ENCODE measurements around the gene BCAN.
"Not testable (repeated sequence)": the region's sequence is repeated elsewhere in the genome, so short reads cannot be mapped to it uniquely, and the experiment has no call there.

The BCAN gene, protein sequence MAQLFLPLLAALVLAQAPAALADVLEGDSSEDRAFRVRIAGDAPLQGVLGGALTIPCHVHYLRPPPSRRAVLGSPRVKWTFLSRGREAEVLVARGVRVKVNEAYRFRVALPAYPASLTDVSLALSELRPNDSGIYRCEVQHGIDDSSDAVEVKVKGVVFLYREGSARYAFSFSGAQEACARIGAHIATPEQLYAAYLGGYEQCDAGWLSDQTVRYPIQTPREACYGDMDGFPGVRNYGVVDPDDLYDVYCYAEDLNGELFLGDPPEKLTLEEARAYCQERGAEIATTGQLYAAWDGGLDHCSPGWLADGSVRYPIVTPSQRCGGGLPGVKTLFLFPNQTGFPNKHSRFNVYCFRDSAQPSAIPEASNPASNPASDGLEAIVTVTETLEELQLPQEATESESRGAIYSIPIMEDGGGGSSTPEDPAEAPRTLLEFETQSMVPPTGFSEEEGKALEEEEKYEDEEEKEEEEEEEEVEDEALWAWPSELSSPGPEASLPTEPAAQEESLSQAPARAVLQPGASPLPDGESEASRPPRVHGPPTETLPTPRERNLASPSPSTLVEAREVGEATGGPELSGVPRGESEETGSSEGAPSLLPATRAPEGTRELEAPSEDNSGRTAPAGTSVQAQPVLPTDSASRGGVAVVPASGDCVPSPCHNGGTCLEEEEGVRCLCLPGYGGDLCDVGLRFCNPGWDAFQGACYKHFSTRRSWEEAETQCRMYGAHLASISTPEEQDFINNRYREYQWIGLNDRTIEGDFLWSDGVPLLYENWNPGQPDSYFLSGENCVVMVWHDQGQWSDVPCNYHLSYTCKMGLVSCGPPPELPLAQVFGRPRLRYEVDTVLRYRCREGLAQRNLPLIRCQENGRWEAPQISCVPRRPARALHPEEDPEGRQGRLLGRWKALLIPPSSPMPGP

DNA sequence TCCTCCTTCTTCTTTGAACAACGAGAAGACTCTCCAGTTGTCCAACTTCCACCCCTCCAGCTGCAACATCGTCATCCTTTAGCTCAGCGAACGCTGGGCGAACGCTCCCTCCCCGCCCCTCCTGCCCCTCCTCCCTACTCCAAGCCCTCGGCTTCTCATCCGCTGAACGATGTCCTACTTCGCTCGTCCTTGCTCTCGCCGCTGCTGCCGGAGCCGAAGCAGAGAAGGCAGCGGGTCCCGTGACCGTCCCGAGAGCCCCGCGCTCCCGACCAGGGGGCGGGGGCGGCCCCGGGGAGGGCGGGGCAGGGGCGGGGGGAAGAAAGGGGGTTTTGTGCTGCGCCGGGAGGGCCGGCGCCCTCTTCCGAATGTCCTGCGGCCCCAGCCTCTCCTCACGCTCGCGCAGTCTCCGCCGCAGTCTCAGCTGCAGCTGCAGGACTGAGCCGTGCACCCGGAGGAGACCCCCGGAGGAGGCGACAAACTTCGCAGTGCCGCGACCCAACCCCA is at the start of gene BCAN:
TSS of gene BCAN (plus strand) at position 357 of the 504 bp plus-strand sequence. CDS start 3,938 bp downstream, outside the sequence.
- DNase-seq, result peak; percentile 46

DNA sequence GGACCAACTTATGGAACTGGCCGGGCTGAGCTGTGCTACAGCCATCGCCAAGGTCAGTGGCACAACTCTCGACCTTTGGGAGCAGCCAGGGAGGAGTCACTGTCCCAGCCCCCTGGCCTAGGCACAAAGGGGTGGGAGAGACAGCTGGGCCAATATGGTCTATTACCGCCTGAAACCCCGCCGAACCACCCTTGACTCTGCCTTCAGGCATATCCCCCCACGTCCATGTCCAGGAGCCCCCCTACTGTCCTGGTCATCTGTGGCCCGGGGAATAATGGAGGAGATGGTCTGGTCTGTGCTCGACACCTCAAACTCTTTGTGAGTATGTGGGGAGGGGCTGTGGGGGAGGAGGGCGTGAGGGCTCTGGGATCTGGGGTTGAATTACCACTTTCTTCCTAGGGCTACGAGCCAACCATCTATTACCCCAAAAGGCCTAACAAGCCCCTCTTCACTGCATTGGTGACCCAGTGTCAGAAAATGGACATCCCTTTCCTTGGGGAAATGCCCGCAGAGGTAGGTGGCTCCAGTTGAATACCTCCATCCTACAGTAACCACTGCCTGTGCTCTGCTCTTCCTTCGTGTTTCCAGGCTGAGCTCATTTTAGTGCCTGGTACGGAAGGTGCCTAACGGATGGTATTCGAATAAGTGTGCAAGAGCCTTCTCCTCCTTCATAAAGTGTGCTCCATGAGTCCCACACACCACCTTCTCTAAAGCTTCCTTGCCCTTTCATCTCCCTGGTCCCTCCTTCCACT is 49.6 kb upstream of the BCAN start:
- DNase-seq, result no peak

DNA sequence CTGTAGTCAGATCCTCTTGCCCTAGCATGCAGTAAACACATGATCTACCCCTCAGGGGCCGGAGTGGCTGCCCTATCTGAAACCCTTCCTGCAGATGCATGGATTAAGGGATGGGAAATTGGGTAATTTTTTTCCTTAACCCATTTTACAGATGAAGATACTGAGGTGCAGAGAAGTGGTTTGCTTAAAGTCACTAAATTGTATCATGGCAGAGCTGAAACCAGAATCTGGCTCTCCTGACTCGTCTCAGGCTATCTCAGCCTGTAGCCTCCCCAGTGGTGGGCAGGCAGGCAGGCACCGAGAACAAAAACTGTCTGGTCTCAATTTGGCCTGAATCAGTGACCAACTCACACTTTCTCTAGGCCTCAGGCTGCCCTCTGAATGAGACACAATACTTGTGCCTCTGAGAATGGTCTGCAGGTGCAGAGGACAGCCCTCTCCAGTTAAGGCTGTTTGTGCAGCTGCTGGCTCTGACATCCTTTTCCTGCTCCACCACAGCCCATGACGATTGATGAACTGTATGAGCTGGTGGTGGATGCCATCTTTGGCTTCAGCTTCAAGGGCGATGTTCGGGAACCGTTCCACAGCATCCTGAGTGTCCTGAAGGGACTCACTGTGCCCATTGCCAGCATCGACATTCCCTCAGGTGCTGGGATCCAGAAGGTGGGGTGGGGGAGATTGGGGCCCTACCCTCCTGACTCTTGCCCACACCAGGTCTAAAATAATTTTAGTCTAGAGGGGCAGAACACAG is 48.8 kb upstream of the BCAN start:
- DNase-seq, result no peak

DNA sequence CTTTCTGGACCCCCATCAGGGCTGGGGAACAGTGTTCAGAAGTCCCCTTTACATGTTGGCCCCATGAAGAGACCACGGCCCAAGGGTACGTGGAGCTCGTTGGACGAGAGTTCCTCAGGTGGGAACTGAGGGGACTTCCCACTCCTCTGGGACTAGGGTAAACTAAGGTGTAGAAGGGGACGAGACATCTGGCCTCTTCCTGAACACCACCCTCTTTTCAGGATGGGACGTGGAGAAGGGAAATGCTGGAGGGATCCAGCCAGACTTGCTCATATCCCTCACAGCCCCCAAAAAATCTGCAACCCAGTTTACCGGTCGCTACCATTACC is 48.3 kb upstream of the BCAN start:
- no peak for DNase-seq

DNA sequence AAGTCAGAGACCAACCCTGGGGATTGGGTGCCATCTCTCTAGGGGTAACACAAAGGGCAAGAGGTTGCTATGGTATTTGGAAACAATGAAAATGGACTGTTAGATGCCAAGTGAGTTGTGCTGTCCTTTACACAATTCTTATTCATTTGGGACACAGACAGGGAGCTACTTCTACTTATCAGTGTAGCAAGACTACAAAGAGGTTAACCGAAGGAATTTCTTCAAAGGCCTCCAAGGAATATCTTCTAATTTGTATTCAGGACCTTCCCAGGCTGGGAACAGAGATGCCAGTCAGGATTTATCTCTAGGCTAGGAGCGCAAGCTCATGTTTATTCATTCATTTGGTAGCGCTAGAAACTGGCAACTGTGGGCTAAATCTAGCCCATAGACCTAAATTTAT is 47.7 kb upstream of the BCAN start:
- DNase-seq, result no peak

DNA sequence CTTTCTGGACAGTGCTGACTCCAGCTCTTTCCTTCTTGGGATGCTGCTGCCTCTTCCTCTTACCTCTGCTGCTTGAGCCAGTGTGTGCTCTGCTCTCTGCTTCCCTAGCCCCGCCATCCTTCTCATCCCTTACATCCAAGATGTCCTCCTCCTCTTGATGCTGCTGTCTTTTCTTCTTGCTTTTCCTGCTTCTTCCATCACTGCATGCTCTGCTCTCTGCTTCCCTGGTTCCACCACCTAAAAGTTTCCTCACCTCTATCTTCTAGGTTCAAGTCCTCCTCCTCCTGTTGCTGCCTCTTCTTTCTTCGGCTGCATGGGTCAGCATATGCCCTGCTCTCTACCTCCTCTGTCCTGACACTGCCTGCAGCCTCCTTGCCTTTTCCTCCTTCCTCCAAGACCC is 46.9 kb upstream of the BCAN start:
- no peak for DNase-seq

DNA sequence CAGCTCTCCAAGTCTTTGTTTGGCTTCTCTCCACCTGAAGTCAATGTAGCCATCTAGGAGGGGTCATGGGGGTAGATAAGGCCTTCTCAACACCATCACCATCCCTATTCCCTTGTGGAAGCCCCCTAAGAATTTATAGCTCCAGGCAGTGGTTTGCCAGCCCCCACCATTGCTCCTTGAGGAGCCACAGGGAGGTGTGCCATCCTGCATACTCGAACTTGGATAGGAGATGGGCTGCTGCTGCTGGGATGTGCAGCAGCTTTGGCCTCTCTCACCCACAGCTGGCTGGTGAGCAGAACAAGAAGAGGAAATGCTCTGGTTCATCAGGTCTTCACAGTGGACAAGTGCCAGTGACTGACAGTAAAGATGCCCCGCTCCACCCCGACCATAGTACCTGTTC is 45.5 kb upstream of the BCAN start:
- DNase-seq, result no peak

DNA sequence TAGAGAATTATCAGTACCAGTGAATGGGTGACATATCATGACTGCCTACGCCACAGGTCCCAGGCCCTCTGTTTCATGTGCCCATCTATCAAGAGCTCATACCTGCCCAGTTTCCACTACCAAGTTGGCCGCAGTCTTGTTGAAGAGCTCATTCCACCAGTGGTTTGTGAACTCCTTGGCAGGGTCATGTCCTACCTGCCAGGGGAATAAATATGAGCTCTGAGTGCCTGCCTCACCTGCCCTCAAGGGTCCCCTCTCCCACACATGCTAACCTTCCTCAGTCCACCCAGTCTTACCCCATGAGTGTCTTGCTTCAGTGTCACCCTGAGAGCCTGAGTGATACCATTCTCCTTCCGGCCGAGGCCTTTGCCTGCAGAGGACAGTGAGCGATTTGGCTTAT is 43.8 kb upstream of the BCAN start:
- DNase-seq, result no peak

DNA sequence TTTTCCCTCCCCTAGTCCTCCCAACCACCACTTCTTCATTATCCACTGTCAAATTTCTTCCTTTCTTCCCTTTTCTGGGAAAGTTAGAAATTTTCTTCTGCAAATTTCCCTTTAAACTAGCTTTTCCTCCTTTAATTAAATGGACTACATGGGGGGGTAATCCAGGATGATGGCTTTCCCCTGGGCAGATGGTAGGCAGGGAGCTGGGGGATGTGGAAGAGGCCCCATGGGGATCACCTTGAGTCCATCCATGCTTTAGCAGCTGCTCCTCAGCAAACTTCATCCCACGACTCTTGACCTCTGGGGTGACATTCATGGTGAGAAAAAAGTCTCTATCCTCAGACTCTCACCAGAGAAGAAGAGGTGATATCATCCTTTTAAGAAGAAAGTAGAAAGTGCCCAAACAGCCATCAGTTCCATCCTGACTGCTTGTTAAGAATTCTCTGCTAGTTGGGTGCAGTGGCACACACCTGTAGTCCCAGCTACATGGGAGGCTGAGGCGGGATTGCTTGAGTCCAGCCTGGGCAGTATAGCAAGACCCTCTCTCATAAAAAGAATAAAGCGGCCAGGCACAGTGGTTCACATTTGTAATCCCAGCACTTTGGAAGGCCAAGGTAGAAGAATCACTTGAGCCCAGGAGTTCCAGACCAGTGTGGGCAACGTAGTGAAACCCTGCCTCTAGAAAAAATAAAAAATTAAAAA is 43.0 kb upstream of the BCAN start:
- no peak for DNase-seq

DNA sequence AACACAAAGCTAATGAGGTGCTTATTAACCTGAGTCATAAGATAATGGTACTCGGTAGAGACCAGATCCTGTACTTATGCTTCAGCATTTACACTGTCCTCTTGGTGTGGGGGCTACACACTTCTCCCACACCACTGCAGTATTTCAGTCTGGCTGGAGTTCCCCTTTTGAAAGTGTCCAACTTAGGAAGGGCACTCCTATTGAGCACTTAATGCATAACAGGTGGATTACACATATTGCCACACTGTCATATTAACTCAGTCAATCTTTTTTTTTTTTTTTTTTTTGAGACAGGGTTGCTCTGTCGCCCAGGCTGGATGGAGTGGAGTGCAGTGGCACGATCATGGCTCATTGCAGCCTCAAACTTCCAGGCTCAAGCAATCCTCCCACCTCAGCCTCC is 42.1 kb upstream of the BCAN start:
- DNase-seq, result no peak

DNA sequence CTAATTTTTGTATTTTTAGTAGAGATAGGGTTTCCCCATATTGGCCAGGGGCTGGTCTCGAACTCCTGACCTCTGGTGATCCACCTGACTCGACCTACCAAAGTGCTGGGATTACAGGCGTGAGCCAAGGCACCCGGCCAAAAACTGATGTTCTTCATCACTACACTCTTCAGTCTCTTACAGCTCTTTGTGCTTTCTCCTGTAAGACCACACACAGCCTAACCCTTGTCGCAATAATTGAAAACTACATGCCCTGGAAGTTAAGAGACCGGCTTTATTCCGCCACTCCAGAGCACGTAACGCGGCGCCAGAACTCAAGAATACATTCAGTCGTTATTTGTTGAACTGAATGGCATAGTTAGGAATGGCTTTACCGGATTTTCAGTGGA is 41.2 kb upstream of the BCAN start:
- no peak for DNase-seq

DNA sequence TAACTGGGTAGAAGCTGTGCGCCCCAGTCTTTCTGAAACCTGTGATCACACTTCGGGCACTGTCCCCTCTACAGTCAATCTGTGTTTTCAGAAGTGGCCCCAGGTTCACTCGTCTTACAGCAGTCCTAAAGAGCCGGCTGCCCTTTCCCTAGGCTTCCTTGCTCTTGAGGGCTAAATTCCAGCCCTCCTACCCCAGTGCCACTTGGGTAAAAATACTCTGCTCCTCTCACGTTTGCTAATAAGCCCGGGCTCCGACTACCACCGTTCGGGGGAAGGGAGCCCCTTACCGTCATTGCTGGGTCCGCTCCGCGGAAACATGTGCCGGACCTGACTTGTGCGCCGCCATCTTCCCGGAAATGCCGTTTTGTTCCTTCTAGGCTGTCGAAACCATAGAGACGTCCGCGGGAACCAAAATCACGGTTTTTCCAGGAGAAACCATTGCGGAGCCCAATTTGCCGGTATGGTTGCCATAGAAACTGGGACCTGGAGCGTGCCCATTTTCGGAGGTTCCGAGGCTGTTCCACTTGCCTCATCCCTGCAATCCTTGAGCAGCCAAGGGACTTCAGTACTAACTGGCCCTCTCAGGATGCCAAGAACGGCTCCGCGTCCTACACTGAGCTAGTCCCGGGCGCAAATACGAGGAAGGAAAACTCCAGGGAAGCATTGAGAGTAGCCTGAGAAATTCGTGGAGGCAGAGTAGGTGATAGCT is 40.6 kb upstream of the BCAN start, which contains the start of gene GPATCH4:
TSS of gene GPATCH4 (minus strand) at position 358 of the 709 bp plus-strand sequence.
- peak; percentile 76 for DNase-seq

DNA sequence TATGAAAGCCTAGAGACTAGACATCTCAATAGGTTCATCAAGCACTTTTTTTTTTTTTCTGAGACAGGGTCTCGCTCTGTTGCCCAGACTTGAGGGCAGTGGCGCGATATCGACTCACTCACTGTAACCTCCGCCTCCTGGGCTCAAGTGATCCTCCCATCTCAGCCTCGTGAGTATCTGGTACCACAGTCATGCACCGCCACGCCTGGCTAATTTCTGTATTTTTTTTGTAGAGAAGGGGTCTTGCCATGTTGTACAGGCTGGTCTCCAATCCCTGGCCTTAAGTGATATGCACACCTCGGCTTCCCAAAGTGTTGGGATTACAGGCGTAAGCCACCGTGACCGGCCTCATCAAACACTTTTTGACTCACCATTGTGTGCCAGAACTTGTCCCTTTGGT is 40.0 kb upstream of the BCAN start:
- no peak for DNase-seq

DNA sequence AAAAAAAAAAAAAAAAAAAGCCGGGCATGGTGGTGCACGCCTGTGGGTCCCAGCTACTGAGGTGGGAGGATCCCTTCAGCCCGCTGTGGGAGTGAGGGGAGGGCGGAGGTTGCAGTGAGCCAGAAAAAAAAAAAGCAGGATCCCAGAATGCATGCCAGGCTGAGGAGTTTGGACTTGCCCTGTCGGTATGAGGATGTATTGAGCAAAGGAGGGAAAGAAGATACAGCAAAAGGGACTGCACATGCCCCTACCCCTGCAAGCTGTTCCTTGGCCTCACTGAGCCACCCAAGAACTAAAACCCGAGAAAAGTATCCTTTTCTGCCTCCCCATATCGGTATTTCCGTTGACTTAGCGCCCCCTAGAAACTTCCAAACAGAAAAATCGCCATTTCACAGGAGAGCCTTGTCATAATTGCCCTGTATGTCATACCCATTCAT is 39.3 kb upstream of the BCAN start:
- peak; percentile 20 for DNase-seq

DNA sequence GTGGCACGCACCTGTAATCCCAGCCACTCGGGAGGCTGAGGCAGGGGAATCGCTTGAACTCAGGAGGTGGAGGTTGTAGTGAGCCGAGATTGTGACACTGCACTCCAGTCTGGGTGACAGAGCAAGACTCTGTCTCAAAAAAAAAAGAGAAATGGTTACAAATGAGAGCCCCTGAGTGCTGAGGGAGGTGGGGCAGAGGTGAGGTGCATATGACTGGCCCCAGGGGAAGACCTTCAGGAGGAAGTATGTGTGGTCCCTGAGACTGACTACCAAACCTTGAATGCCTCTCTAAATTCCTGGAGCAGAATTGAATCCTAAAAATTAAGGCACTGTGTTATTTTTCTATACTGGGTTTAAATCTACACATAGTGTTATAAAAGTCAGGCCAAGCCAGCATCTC is 34.6 kb upstream of the BCAN start:
- DNase-seq, result not testable (repeated sequence)

DNA sequence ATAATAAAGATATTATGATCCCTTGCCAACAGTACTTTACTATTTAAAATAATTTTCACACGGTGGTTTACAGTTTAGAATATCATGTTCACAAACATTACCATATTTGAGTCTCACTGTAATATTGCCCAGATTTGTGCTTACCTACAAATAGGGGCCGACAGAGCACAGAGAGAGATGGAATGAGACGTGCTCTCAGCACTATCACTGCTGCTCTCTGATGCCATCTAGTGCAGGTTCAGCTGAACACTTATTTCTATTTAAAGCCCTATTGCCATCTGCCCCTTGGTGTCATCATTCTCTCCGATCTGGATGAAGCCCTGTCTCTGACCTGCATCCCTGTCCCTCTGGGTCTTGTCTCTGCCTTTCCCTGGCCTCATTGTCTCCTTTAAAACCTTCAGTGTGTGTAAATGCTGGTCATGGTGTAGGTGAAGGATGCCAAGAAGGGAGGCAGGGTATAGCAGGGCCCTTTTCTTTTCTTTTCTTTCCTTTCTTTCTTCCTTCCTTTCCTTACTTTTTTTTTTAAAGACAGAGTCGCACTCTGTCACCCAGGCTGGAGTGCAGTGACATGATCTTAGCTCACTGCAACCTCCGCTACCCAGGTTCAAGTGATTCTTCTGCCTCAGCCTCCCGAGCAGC is 33.8 kb upstream of the BCAN start:
- peak; percentile 74 for DNase-seq

DNA sequence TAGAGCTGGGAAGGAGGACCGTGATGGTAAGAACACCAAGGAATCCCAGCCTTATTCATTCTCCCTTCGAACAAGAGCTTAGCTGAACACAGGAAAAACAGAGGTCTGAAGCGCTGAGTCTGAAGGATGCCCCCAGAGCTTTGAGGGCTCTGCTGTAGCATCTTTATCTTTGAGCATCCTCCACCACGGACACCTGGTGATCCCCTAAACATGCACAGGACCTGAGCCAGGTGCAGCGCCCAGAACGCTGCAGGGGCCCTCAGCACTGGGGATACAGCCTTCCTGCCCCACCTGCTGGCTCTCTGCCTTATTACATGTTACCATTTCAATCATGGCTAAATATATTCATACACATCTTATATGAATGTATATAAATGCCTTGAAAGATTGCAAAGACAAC is 32.9 kb upstream of the BCAN start:
- peak; percentile 70 for DNase-seq

DNA sequence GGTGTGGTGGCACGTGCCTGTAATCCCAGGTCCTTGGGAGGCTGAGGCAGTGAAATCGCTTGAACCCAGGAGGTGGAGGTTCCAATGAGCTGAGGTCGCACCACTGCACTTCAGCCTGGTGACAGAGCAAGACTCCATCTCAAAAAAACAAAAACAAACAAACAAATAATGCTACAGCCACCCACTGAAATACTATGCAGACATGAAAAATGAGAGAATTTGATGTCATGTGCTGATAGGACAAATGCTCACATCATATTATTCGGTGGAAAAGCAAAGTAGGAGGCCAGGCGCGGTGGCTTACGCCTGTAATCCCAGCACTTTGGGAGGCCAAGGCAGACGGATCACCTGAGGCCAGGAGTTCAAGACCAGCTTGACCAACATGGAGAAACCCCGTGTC is 31.8 kb upstream of the BCAN start:
- not testable (repeated sequence) for DNase-seq

DNA sequence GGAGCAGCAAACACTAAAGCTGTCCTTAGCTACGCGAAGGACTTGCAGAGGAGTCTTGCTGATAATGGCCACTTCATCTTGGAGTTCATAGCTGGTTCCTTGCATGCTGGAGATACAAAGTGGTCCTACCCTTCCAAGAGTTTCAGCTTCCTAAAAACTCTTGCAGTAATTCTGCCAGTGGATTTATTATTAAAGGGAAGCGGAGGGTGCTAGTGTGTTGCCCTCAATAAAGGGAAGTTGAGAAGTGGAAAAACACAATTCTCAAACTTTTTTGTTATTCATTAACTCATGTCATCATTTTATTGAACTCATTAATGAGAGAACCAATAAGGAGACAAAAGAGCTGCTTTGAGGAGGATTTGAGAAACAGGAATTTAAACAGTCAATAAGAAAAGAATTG is 29.3 kb upstream of the BCAN start:
- DNase-seq, result no peak

DNA sequence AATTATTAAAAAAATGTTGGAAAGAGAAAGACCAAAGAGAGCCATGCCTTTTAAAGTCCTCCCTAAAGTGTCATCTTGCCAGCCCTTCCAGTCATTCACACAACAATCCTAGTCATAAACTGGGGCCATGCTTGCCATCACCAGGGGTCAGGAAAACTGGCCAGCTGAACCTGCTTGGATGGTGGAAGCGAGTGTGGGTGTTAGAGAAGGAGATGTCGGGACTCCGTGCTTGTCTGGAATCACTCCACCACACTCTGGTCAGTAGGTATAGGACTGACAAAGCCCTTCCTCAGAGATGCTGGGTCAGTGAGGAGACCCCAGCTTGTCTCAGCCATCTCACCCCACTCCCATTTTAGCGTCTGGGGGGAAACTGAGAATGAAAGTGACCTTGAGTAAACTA is 26.0 kb upstream of the BCAN start:
- no peak for DNase-seq

Data from CD4-positive, alpha-beta T cell treated with Interleukin-6 for 4 hours (primary cell).